Osteocyte (in vitro differentiated cells): ENCODE results near the gene PCYOX1L. TPM values are rescaled to one million over a fixed set of nuclear protein-coding genes. Genes with fewer than 3 reads are reported as not detected.
"Not testable (repeated sequence)": the region's sequence is repeated elsewhere in the genome, so short reads cannot be mapped to it uniquely, and the experiment has no call there.

Source experiments
- DNase-seq: peaks from one replicate; pipeline ENCODE4 v3.0.0; 2021; ENCODE audit warnings: mixed read lengths; ENCODE audit not compliant: unreplicated experiment; ENCODE audit errors: extremely low spot score
- H3K27ac Mint-ChIP-seq: one replicate; pipeline ENCODE4 v1.8.0; 2021; ENCODE audit warnings: mild to moderate bottlenecking, mixed read lengths; ENCODE audit not compliant: unreplicated experiment
- H3K27me3 Mint-ChIP-seq: one replicate; pipeline ENCODE4 v1.8.0; 2021; ENCODE audit warnings: mixed read lengths; ENCODE audit not compliant: unreplicated experiment
- H3K36me3 Mint-ChIP-seq: one replicate; pipeline ENCODE4 v1.8.0; 2021; ENCODE audit warnings: mixed read lengths; ENCODE audit not compliant: unreplicated experiment
- H3K4me1 Mint-ChIP-seq: one replicate; pipeline ENCODE4 v1.8.0; 2021; ENCODE audit warnings: mixed read lengths; ENCODE audit not compliant: unreplicated experiment
- H3K4me3 Mint-ChIP-seq: one replicate; pipeline ENCODE4 v1.8.0; 2021; ENCODE audit warnings: mild to moderate bottlenecking, moderate library complexity, mixed read lengths; ENCODE audit not compliant: unreplicated experiment
- H3K9me3 Mint-ChIP-seq: one replicate; pipeline ENCODE4 v1.8.0; 2021; ENCODE audit warnings: mixed read lengths; ENCODE audit not compliant: unreplicated experiment
- CTCF ChIP-seq: fragments of 200-600 bp; sonication (generic); IDR thresholded peaks from 2 replicates; pipeline ENCODE4 v1.5.0; 2021; ENCODE audit warnings: antibody characterized with exemption, mild to moderate bottlenecking, moderate library complexity
- total RNA-seq: library from RNA; stranded (reverse); gene quantifications from 2 replicates; pipeline ENCODE4 v1.2.1, GENCODE V29; 2021

PCYOX1L gene
- total RNA-seq, 1 donor from 2014 or later, result 7.7 TPM

GRCh38 chr5:149397530-149397929 is 39.7 kb downstream of the PCYOX1L start:
- H3K36me3 Mint-ChIP-seq, result no peaks in the 10 kb centered on the region
- no peak for DNase-seq
- peak overlapping the region; percentile 29 for H3K27ac Mint-ChIP-seq
- peaks cover 28% of the 10 kb centered on the region for H3K4me1 Mint-ChIP-seq
- no peaks in the 10 kb centered on the region for H3K9me3 Mint-ChIP-seq
- no peaks in the 10 kb centered on the region for H3K27me3 Mint-ChIP-seq
- H3K4me3 Mint-ChIP-seq, result no peak overlapping the region
- no peak for TF ChIP-seq CTCF

GRCh38 chr5:149398747-149399266 is 41.0 kb downstream of the PCYOX1L start:
- H3K4me3 Mint-ChIP-seq, DNase-seq, H3K27ac Mint-ChIP-seq, H3K36me3 Mint-ChIP-seq, H3K9me3 Mint-ChIP-seq, H3K27me3 Mint-ChIP-seq: not testable (repeated sequence)
- H3K4me1 Mint-ChIP-seq, result peaks cover 37% of the 10 kb centered on the region

GRCh38 chr5:149399775-149400174 is 41.9 kb downstream of the PCYOX1L start:
- H3K4me3 Mint-ChIP-seq, result no peak overlapping the region
- no peak for DNase-seq
- H3K9me3 Mint-ChIP-seq, result no peaks in the 10 kb centered on the region
- no peak for TF ChIP-seq CTCF
- no peaks in the 10 kb centered on the region for H3K27me3 Mint-ChIP-seq
- peaks cover 47% of the 10 kb centered on the region for H3K4me1 Mint-ChIP-seq
- H3K27ac Mint-ChIP-seq, result peak overlapping the region; percentile 79
- no peaks in the 10 kb centered on the region for H3K36me3 Mint-ChIP-seq

GRCh38 chr5:149400304-149400703 is 42.5 kb downstream of the PCYOX1L start:
- TF ChIP-seq CTCF, result no peak
- no peak for DNase-seq
- Mint-ChIP-seq H3K4me1 (peaks cover 52% of the 10 kb centered on the region), H3K9me3 (no peaks in the 10 kb centered on the region), H3K27ac (peak overlapping the region; percentile 79), H3K36me3 (no peaks in the 10 kb centered on the region), H3K4me3 (no peak overlapping the region), H3K27me3 (no peaks in the 10 kb centered on the region)

GRCh38 chr5:149401051-149401450 is 43.2 kb downstream of the PCYOX1L start:
- no peak for TF ChIP-seq CTCF
- peak overlapping the region; percentile 79 for H3K27ac Mint-ChIP-seq
- no peak overlapping the region for H3K4me3 Mint-ChIP-seq

GRCh38 chr5:149402291-149402690 is 44.4 kb downstream of the PCYOX1L start:
- Mint-ChIP-seq H3K4me3 (no peak overlapping the region), H3K4me1 (peaks cover 62% of the 10 kb centered on the region), H3K27ac (peak overlapping the region; percentile 19), H3K36me3 (no peaks in the 10 kb centered on the region), H3K27me3 (no peaks in the 10 kb centered on the region), H3K9me3 (no peaks in the 10 kb centered on the region)
- TF ChIP-seq CTCF, result no peak
- no peak for DNase-seq

More at GRCh38 chr5:149401051-149401450, 43.2 kb downstream of the PCYOX1L start:
- peaks cover 59% of the 10 kb centered on the region for H3K4me1 Mint-ChIP-seq
- no peaks in the 10 kb centered on the region for H3K36me3 Mint-ChIP-seq
- no peaks in the 10 kb centered on the region for H3K27me3 Mint-ChIP-seq
- no peaks in the 10 kb centered on the region for H3K9me3 Mint-ChIP-seq
- DNase-seq, result no peak
